Measurements from ENCODE around the gene TAS2R16.

DNA sequence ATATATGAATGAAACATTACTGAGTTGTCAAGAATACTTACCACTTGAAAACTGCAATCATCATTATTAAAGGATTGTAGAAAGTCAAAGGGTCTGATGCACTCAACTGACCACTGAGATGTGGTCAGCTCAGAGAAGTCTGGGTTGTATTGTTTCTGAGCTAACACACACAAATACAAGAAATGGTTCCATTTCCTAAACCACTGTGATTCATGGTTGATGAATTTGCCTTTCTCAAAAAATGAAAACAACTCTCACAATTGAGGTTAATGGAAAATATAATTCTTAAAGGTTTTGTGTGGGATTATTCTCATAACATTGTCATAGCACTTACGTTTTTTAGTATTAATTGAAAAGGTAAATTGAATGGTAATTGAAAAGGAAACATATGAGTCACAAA lies 45.6 kb upstream of the TAS2R16 start:
- TF ChIP-seq POLR2A (IDR thresholded peaks at IDR 0.05) (no peak), POLR2AphosphoS5 (IDR thresholded peaks at IDR 0.05) (no peak)
- TF ChIP-seq, protein P1, sequence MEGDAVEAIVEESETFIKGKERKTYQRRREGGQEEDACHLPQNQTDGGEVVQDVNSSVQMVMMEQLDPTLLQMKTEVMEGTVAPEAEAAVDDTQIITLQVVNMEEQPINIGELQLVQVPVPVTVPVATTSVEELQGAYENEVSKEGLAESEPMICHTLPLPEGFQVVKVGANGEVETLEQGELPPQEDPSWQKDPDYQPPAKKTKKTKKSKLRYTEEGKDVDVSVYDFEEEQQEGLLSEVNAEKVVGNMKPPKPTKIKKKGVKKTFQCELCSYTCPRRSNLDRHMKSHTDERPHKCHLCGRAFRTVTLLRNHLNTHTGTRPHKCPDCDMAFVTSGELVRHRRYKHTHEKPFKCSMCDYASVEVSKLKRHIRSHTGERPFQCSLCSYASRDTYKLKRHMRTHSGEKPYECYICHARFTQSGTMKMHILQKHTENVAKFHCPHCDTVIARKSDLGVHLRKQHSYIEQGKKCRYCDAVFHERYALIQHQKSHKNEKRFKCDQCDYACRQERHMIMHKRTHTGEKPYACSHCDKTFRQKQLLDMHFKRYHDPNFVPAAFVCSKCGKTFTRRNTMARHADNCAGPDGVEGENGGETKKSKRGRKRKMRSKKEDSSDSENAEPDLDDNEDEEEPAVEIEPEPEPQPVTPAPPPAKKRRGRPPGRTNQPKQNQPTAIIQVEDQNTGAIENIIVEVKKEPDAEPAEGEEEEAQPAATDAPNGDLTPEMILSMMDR (IDR thresholded peaks at IDR 0.05), result no peak
